DOHH2 (cell line): ENCODE results near the gene MT2A.

Experiments used
- CTCF ChIP-seq: fragments of 200-600 bp; sonication (generic); IDR thresholded peaks from one replicate; pipeline ENCODE4 v1.5.1; 2014; ENCODE audit warnings: antibody characterized with exemption, mild to moderate bottlenecking, low read depth, low read length; ENCODE audit not compliant: poor library complexity, severe bottlenecking
- EZH2phosphoT487 ChIP-seq: fragments of 200-600 bp; sonication (generic); IDR thresholded peaks from 2 replicates; pipeline ENCODE4 v1.6.1; 2017; ENCODE audit warnings: borderline replicate concordance, mild to moderate bottlenecking, antibody characterized with exemption, low read length, moderate library complexity, mixed read lengths

- TF ChIP-seq CTCF: no peak
- TF ChIP-seq EZH2phosphoT487: no peak
Observed at GRCh38 chr16:56635441-56635967, 27.1 kb downstream of the MT2A start.
